ENCODE results near the gene BAMBI. TPM values are rescaled to one million over a fixed set of nuclear protein-coding genes. Genes with fewer than 3 reads are reported as not detected.

Gene BAMBI
- total RNA-seq, 1 donor from 2014 or later: 1.8 TPM

DNA sequence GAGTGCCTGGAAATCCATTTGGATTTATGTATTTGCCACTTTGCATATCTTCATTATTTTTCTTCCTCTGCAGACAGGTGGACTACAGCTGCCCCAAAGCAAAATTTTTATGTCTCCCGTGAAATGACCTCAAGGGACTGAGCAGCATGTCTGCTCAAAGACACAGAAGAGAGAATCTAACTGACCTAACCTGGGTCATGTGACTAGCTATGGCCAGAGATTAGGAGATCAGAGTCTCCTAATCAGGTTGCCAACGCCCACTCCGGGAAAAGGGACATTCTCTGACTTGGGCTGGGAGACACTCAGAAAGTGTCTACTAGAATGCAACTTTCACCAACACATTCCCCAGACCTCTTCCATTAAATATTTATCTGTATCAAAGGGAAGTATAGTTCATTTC lies 2.5 kb upstream of the BAMBI start:
- no peak for DNase-seq (ENCODE audit: low read depth in 2 of 2)

DNA sequence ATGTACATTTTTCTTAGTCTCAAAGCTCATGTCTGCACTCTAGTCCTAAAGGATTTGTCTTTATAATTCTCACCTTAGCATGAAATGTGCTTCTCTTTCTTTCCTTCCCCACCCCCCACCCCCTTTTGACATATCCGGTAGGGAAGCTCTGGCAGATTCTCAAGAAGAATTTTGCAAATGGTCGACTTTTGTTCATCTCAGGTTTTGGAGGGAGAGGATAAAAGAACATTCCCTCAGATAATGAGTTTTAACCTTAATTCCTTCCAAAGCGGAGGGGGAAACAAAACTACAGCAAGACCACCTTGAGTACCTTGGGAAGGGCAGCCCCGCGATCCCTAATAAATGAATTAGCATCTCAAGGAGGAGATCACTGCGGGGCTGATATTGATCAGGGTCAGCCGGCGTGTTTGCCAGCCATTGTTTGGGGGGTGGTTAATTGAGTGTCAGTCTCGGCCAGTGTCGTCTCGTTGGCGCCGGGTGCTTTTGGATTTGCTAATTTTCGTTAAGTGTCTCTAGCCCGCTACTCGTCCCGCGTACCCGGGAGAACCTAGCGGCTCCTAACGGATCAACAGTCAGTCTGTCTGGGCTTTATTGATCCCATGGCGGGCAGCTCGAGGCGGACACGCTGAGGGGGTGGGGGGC lies 874 bp upstream of the BAMBI start:
- DNase-seq (ENCODE audit: low read depth in 2 of 2): peak in 1 of 2 donors; percentile 9

DNA sequence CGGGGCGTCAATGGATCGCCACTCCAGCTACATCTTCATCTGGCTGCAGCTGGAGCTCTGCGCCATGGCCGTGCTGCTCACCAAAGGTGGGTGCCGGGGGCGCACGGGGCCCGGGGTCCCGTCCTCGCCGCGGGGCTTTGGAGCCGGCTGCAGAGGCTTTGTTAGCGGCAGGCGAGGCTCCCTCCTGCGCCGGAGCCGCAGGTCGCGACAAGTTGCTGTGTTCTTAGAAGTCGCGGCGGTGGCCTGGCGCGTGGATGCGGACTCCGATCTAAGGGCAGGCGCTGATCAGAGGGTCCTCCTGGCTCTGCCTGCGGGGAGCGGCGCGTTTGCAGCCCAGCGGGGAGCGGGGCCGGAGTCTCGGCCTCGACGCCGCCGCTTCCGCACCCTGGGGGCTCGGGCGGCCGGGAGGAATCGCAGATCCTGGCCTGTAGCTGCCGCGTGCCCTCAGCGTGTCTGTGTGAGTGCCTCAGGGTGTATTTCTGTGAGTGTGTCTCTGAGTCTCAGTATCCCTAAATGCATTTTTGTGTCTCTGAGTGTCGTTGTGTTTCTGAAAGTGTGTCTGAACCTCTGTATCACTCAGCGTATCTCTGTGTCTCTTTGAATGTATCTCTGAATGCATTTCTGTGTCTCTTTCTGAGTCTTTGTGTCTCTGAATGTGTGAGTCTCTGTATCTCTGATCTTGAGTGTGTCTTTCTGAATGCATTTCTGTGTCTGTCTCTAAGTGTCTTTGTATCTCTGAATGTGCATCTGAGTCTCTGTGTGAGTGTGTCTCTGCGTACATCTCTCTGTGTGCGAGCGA lies 766 bp downstream of the BAMBI start:
- DNase-seq (ENCODE audit: low read depth in 2 of 2): peak in 1 of 2 donors; percentile 33

DNA sequence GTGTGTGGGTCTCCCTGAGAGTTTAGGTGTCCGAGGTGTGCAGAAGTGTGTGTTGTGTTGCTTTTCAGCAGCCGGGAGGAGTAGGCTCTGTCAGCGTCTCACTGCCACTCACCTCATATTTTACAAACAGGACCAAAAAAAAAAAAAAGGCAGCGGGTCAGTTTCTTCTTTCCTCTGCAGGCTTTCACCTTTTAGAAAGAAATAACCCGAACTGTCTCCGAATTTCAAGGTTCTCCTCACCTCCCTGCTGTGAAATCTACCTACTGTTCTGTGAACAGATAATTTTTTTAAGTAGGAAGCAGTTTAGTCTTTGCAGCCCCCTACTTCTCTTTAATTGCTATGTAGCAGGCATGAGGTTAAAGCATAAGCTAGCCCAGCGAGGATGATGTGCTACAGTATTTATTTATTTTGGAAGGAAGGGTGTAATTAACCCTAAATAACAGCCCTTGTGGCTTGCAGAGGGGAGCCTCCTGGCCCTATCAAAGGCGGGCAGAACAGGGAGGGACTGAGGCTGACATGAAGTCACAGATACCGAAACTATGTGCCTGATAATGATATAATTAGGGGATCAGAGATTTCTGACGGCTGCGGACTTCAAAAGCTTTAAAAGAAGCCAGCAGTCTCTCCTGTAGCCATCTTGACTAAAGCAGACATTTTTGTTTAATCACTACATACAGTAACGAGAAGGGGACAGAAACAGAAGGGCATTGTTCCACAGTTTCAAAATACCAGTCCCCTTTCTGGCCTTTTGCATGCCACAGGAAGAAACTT lies 1.6 kb downstream of the BAMBI start:
- DNase-seq (ENCODE audit: low read depth in 2 of 2): peak in 1 of 2 donors; percentile 14

DNA sequence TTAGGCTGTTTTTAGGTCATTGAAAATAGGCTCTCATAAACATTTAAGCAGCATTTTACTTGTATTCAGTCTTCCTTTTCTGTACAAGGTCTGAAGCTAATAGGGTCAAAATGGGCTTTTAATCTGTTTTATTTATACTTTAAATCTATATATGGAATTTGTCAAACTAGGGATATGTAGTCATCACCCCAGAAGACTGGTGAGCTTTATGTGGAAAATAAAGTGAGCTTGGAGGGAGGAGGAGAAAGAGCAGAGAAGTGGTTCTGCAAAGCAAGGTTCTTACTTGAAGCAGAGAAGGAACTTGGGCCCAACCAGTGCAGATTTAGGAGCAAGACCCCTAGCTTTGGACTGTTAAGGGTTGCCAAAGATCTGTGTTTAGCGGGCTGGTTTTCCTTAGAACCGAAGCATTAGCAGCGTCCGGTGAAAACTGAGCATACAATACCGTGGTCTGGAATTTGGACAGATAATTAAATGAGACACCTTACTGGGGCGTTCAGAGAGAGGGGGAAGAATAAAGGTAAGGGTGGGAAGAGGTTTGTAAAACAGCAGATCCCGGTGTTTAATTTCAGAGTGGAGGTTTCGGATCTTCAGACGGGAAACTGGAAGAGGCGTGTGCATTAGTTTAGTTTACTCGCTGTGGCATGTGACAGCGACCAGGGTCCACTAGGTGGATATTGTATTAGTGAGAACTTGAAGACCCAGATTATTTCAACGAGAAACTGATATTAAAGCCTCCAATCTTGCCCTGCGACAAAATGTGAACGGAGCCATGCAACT lies 2.4 kb downstream of the BAMBI start:
- peak; percentile 9 to 48 for DNase-seq (ENCODE audit: low read depth in 2 of 2)

DNA sequence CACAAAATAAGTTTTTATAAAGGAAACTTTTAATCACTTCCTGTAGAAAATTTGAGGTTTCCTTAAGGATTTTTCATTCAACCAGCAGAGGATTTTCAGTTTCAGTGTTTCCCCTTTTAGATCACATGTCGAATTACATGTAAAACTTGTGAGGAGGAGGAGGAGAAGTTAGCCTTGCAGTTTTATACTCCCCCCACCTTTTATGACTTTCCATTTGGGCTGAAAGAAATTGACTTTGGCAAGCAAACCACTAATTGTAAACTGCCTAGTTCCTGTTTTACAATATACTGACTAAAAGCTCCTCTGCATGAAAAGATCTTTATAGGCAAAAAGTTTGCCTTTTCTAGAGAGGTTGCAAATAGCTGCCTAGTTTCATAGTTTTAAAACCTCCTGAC lies 3.0 kb downstream of the BAMBI start:
- DNase-seq (ENCODE audit: low read depth in 2 of 2): peak in 1 of 2 donors; percentile 14

DNA sequence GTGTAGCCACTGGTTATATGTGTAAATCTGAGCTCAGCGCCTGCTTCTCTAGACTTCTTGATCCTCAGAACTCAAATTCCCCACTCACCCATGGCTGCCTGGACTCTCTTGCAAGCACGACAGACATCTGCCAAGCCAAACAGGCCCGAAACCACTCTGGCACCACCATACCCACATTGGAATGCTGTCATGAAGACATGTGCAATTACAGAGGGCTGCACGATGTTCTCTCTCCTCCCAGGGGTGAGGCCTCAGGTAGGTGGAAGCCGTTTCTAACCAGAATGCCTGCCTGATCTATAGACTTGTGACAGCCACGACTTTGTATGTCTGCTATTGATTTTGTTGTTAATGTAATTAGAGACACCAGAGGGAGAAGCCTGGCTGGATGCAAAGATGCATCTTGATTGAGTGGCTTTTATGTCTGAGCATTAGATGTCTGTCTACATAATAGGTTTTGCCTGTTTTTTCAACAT lies 4.0 kb downstream of the BAMBI start:
- no peak for DNase-seq (ENCODE audit: low read depth in 2 of 2)

DNA sequence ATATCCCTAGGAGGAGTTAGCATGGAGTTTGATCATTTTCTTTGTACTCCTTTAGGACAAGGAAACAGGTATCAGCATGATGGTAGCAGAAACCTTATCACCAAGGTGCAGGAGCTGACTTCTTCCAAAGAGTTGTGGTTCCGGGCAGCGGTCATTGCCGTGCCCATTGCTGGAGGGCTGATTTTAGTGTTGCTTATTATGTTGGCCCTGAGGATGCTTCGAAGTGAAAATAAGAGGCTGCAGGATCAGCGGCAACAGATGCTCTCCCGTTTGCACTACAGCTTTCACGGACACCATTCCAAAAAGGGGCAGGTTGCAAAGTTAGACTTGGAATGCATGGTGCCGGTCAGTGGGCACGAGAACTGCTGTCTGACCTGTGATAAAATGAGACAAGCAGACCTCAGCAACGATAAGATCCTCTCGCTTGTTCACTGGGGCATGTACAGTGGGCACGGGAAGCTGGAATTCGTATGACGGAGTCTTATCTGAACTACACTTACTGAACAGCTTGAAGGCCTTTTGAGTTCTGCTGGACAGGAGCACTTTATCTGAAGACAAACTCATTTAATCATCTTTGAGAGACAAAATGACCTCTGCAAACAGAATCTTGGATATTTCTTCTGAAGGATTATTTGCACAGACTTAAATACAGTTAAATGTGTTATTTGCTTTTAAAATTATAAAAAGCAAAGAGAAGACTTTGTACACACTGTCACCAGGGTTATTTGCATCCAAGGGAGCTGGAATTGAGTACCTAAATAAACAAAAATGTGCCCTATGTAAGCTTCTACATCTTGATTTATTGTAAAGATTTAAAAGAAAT lies 4.8 kb downstream of the BAMBI start:
- no peak for DNase-seq (ENCODE audit: low read depth in 2 of 2)

DNA sequence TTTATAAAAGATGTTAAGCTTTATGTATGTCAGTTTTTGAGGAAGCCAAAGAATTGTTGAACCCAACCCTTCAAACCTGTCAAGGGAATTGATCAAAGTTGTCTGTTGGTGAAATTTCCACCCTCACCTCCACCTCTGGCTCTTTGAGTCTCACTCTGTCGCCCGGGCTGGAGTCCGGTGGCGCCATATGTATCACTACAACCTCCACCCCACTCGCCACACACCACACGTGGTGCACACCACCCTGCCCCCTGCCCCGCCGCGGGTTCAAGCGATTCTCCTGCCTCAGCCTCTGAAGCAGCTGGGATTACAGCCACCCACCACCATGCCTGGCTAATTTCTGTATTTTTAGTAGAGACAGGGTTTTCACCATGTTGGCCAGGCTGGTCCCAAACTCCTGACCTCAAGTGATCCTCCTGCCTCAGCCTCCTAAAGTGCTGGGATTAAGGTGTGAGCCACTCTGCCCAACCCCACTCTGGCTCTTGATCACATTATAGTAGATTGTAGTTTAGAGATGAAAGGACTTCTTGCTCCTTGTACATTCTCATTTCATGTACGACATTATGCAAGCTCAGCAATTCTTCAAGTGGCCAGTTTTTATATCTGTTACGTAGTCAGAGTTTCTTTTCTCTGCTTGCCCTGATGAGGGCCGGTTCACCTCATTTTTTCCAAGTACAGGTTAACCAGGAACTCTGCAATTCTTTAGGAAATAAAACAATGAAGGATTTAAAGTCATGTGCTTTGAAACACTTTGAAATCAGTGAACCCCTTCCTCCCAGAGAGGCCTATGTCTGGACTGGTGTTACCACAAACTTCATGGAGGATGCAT lies 7.0 kb downstream of the BAMBI start:
- no peak for DNase-seq (ENCODE audit: low read depth in 2 of 2)

DNA sequence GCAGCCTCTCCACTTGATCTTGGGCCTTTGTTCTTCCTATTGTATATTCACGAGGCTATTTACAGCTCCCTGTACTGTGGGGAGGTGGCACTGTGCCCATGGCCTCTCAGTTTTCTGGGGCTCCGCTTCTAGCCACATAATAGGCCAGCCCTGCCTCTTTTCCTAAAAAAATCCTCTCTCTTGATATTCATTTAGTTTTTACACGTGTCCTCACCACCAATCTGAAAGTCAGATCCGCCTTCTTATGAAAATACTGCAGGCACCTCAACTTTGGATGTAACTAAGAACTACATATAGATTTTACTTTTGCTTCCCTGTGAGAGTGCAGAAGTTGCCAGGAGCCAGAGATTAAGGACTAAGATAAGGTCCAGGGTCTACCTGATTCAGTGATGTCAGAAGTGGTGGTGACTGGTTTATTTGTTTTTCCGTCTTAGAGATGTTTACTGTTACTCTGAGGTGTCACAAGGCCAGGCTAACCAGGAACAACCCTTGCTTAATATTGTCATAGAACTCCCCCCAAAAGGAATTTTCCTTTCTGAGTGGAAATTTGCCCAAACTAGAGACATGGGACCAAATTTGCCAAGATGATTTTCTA lies 7.8 kb downstream of the BAMBI start:
- no peak for DNase-seq (ENCODE audit: low read depth in 2 of 2)

DNA sequence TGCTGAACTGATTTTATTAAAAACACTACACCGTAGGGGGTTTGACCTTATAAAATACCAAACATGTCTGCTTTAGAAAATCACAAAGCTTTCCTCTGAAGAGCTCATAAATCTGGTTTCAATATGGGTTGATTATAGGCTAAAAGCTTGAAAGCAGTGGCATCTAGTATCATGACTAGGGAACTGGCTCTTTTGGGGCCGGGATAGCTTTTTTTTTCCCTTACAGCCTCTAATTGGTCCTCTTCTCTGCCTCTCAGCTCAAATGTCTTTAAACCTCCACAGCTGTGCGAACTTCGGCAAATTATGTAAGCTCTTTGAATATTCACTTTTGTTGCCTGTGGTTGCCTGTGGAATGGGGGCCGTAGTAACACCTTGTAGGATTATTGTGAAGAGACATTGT lies 8.4 kb downstream of the BAMBI start:
- DNase-seq (ENCODE audit: low read depth in 2 of 2): no peak

DNA sequence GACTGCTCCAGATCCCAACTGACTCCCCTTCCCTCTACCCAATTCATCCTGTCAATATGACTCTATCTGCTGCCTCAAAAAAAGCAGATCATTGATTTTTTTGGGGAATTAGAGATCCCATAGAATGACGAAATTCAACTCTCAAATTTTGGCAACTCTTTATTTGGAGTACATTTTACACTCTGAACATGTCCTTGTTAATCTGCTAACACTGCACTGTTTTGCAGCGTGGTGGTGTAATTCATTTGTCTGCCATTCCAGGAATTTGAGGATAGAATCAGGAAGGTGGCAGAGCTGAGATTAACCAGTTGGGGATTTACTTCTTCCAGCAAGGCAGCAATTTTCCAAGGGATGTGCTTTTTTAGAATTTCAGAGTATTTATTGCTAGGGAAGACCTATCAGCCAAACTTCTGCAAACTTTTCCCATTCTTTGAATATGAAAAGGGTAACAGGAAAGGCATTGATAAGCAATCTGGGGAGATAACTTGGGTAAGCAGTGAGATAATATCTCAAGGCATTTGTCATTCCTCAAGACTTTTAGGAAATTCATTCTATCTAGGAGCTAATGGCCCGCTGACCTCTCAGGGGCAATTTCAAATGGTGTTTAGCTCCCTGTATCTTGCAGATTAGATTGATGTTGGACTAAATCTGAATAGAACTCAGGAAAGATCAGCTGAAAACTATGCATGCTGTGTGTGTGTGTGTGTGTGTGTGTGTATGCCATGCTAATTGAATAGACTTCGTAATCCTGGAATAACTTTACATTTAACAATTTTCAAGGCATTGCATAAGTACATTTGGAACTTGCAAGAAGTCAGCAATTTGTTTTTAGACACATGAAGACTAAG lies 9.7 kb downstream of the BAMBI start:
- DNase-seq (ENCODE audit: low read depth in 2 of 2): no peak

DNA sequence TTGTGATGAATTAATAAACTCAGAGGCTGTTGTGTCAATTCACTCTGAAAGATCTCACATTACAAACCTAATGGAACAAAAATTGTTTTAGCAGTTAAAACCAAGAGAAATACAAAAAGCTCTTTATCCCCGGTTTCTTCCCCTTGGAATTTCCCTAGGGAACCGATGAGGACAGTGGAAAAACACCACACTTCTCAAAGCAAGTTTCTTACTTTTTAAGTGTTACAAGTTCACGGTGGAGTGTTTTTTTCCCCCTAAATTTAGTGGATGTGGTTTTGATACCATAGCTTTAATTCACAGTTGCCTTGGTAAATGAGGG lies 10.3 kb downstream of the BAMBI start:
- DNase-seq (ENCODE audit: low read depth in 2 of 2): no peak

DNA sequence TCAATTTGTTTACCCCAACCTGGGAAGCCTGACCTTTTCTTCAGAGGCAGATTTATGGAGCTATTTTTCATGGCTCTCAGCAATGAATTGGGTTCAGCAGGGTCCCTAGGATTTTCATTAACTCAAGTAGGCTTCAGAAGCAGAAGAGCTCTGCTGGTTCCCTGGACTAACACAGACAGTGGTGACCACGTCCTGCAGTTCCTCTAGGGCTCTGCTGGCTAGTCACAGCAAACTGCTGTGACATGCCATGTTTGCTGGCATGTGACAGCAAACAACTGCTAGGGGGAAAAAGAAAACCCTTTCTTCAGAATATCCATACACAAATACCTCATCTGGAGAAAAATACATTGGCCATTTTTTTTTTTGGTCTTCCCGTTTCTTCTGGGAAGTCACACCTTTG lies 13.2 kb downstream of the BAMBI start:
- DNase-seq (ENCODE audit: low read depth in 2 of 2): no peak

DNA sequence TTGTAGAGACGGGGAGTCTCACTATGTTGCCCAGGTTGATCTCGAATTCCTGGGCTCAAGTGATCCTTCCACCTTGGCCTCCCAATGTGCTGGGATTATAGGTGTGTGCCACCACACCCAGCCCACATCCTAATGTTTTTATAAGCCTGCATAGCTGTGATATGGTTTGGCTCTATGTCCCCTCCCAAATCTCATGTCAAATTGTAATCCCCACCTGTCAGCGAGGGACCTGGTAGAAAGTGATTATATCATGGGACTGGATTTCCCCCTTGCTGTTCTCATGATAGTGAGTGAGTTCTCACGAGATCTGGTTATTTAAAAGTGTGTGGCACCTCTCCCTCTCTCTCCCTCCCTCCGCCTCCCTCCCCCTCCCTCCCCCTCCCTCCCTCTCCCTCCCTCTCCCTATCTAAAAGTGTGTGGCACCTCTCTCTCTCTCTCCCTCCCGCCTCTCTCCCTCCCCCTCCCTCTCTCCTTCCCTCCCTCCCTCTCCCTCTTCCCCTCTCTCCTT lies 13.9 kb downstream of the BAMBI start:
- no peak for DNase-seq (ENCODE audit: low read depth in 2 of 2)

DNA sequence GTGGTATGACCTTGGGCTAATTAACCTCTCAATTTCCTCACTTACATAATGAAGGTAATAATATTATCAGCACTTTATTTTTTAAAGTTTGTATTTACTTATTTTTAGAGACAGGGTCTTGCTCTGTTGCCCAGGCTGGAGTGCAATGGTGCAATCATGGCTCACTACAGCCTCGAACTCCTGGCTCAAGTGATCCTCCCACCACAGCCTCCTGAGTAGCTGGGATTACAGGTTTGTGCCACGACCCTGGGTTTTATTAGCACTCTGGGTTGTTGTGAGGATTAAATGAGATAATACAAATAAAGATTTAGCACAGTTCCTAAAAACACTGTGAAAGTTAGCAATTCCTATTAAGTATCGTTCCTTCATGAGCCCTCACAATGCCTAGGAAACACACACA lies 14.7 kb downstream of the BAMBI start:
- DNase-seq (ENCODE audit: low read depth in 2 of 2): no peak

DNA sequence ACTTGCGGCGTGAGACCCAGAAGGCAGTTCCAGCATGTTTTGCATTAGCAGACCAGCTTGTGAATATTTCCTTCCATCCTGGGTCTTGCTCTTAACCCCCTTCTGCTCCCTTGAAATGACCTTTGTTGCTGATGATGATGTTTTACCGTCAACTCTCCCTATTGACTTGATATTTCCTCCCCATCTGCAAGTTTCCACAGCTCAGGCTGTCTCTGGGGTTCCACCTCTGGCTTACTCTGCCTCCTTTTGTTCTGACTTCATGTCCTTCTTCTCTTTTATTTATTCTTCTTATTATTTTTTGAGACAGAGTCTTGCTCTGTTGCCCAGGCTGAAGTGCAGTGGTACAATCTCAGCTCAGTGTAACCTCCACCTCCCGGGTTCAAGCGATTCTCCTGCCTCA lies 17.2 kb downstream of the BAMBI start:
- DNase-seq (ENCODE audit: low read depth in 2 of 2): no peak

DNA sequence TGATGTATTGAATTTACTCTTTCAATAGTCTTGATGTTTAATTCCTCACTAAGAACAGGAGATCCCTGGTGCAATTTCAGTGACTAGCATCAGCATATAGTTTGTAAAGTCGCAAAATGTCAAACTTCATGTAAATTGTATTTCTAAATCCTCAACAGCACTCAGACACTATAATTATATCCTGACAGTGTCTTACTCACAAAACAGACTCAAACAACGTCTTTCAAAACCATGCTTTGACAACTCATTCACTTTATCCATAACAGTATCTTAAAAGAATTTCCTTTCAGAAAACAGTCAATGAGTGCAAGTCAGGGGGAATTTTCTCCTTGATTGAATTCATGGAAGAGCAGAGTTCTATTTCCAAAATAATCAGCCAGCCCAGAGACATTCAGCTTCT lies 20.8 kb downstream of the BAMBI start:
- DNase-seq (ENCODE audit: low read depth in 2 of 2): no peak
